ENCODE measurements around the gene TMEM270. TPM values are rescaled to one million over a fixed set of nuclear protein-coding genes. Genes with fewer than 3 reads are reported as not detected.

The TMEM270 gene
- total RNA-seq, 1 donor from 2014 or later, result not detected

DNA sequence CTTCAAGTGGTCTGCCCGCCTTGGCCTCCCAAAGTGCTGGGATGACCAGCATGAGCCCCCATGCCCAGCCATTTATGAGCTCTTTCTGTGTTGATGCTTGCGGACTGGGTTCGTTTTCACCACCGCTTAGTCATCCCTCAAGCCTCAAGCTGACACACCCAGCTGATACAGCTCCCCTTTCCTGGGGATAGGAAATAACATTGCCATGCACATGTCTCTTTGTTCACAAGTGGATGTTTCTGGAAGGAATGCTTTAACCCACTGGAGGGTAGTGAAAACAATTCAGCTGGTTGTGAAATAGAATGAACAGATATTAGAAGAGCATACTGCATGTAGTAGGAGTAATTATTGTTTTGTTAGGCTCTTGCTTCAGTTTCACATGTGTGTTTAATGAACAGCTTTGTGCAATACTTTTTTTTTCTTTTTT lies 10.2 kb upstream of the TMEM270 start:
- peak; percentile 72 for ATAC-seq
- intact Hi-C loops (cut with DNase I), result no loop called here

DNA sequence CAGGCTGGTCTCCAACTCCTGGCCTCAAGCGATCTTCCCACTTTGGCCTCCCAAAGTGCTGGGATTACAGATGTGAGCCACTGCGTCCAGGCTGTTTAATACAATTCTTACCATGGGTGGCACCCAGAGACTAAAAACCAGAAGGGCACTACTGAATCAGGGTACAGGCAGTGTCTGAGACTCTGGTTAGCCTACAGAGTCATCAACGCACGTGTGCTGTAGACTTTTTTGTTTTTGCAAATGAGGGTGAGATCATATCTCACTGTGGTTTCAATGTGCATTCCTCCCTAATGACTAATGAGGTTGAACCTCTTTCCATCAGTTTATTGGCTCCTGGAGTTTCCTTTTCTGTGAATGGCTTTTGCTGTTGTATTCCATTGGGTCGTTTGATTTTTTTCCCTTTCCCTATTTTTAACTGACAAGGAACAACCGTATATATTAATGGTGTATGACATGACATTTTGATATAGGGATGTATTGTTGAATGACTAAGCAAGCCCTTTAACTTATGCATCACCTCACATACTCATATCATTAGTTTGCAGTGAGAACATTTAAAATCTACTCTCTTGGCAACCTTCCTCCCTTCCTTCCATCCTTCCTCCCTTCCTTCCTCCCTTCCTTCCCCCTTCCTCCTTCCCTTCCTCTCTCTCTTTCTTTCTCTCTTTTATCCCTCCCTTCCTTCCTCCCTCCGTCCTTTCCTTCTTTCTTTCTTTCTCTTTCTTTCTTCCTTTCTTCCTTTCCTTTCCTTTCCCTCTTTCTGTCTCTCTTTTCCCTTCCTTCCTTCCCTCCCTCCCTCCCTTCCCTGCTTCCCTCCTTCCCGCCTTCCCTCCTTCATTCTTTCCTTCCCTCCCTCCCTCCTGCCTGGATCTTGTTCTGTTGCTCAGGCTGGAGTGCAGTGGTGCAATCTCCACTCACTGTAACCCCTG lies 9.3 kb upstream of the TMEM270 start:
- intact Hi-C loops (cut with DNase I), result no loop called here
- ATAC-seq, result peak; percentile 49

More for the DNA sequence above, 10.2 kb upstream of the TMEM270 start:
- DNase-seq (ENCODE audit: missing footprints), result no peak

DNA sequence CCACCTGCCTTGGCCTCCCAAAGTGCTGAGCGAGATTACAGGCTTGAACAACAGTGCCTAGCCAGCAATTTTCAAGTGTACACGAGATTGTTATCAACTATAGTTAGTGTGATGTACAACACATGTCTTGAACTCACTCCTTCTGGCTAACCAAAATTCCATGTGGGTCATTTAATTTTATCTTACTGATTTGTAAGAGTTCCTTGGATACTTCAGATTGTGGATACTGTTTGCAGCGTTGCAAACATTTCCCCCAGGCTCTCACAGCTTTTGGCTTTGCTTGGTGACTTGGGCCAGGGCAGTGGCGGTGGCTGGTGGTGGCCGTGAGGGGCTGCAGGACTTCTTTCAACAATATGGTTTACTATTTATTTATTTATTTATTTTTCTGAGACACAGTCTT lies 8.5 kb upstream of the TMEM270 start:
- intact Hi-C loops (cut with DNase I), result no loop called here
- no peak for DNase-seq (ENCODE audit: missing footprints)
- no peak for ATAC-seq

More for the DNA sequence above, 9.3 kb upstream of the TMEM270 start:
- no peak for DNase-seq (ENCODE audit: missing footprints)

DNA sequence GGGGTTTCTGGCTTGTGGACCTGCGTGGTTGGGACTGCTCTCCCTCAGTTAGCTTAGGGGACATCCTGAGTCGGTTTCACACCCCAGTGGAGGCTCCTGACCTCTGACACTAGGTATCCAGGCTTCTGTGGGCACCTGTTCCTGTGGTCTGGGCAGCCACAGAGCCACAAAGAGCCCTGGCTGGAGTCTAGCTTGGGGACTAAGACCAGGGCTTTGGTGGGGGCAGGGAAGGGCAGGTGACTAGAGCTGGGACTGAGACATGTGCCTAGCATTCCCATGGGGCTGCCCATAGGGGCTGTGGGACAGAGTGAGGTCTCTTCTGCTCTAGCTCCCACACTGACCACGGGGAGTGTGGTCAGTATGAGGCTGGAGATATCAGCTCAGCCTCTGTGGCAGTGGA lies 4.0 kb upstream of the TMEM270 start:
- no peak for DNase-seq (ENCODE audit: missing footprints)
- intact Hi-C loops (cut with DNase I), result loop anchor here (5.0 kb wide), 1 partner anchor 250 kb away; no protein-coding TSS in a partner anchor

DNA sequence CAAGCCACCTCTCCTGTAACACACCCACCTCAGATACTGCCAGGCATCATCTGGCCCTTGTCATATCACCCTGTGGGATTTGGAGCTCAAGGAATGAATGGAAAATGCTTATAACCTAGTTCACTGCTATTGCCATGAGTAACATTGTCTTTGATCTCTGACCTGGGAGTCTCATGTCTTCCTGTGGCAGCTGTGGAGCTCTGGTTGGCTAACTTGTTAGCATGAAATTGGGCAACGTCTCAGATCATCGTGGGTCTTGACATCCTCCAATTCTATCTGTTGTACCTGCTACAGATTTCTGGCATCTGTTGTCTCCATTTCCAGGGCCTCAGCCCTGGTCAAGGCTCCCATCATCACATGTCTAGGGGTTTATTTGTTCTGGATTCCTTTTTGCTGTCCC lies 2.2 kb upstream of the TMEM270 start:
- no peak for ATAC-seq
- no peak for DNase-seq (ENCODE audit: missing footprints)
- intact Hi-C loops (cut with DNase I), result loop anchor here (5.0 kb wide), 1 partner anchor 252 kb away; no protein-coding TSS in a partner anchor

More for the DNA sequence above, 4.0 kb upstream of the TMEM270 start:
- no peak for ATAC-seq

DNA sequence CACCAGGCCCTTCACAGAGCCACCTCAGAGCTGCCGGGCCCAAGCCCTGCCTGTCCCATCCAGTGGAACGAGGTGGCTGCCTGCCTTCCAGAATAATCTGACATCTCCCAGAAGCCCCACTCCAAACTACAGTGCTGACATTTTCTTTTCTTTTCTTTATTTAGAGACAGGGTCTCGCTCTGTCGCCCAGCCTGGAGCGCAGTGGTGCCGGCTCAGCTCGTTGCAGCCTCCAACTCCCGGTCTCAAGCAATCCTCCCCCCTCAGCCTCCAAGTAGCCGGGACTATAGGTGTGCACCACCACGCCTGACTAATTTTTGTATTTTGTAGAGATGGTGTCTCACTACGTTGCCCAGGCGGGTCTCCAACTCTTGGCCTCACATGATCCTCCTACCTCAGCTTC lies 346 bp downstream of the TMEM270 start:
- intact Hi-C loops (cut with DNase I), result loop anchor here (10.0 kb wide), 2 partner anchors 313 to 543 kb away; partner anchors contain the start of gene EIF4H
- no peak for DNase-seq (ENCODE audit: missing footprints)
- no peak for ATAC-seq

DNA sequence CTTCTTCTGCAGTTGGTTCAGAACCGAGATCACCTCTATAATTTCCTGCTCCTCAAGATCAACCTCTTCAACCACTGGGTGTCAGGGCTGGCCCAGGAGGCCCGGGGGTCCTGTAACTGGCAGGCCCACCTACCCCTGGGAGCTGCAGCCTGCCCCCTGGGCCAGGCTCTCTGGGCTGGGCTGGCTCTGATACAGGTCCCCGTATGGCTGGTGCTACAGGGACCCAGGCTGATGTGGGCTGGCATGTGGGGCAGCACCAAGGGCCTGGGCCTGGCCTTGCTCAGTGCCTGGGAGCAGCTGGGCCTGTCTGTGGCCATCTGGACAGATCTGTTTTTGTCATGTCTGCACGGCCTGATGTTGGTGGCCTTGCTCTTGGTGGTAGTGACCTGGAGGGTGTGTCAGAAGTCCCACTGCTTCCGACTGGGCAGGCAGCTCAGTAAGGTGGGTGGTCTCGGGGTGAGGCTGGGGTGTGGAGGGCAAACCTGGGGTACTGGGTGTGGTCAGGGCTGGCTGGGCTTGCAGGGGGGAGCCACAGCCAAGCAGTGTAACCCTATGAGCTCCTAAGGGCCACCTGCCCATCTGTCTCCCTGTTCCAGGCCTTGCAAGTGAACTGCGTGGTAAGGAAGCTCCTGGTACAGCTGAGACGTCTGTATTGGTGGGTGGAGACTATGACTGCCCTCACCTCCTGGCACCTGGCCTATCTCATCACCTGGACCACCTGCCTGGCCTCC lies 4.2 kb downstream of the TMEM270 start:
- intact Hi-C loops (cut with DNase I), result loop anchor here (10.0 kb wide), 2 partner anchors 310 to 540 kb away; partner anchors contain the start of gene EIF4H
- DNase-seq (ENCODE audit: missing footprints) (no peak), ATAC-seq (no peak)

DNA sequence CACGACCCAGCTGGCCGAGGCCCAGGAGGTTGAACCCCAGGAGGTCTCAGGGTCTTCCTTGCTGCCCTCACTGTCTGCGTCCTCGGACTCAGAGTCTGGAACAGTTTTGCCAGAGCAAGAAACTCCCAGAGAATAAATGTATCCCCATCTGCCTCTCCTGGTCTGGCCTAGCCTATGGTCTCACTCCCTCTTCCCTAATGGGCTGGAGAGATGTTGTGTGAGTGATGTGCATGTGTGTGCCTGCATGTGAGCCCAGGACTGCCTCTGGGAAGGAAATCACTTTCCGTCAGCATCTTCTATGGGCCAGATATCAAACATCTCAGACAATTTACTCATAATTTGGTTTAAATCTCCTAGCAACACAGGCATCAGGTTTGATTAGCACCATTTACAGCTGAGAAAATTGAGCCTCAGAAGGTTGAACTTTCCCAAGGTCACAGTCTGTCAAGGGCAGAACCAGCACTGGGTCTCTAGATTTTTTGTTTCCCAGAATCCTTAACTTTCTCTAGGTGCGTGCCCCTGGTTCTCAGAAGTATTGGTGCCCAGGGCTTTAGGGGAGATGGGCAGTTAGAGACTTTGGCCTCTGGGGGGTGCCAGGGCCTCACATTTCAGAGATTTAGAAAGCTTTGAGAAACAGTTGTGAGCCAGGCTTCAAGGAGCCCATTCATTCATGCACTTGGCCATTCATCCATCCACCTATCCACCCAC lies 4.9 kb downstream of the TMEM270 start:
- intact Hi-C loops (cut with DNase I), result loop anchor here (2.0 to 10.0 kb wide), 3 partner anchors 113 to 539 kb away; partner anchors contain the start of gene EIF4H
- ATAC-seq (peak; percentile 76), DNase-seq (ENCODE audit: missing footprints) (no peak)

DNA sequence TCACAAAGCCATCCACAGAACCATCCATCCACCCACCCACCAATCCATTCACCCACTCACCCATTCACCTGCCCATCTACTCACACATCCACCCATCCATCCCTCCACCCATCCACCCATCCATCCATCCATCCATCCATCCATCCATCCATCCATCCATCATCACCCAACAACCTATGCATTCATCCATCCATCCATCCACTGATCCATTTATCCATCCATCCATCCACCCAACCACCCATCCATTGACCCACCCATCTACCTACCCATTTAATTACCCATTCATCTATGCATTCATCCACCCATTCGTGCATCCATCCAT lies 5.4 kb downstream of the TMEM270 start:
- intact Hi-C loops (cut with DNase I), result loop anchor here (2.0 to 10.0 kb wide), 3 partner anchors 112 to 538 kb away; partner anchors contain the start of gene EIF4H
- no peak for DNase-seq (ENCODE audit: missing footprints)
- ATAC-seq, result no peak

DNA sequence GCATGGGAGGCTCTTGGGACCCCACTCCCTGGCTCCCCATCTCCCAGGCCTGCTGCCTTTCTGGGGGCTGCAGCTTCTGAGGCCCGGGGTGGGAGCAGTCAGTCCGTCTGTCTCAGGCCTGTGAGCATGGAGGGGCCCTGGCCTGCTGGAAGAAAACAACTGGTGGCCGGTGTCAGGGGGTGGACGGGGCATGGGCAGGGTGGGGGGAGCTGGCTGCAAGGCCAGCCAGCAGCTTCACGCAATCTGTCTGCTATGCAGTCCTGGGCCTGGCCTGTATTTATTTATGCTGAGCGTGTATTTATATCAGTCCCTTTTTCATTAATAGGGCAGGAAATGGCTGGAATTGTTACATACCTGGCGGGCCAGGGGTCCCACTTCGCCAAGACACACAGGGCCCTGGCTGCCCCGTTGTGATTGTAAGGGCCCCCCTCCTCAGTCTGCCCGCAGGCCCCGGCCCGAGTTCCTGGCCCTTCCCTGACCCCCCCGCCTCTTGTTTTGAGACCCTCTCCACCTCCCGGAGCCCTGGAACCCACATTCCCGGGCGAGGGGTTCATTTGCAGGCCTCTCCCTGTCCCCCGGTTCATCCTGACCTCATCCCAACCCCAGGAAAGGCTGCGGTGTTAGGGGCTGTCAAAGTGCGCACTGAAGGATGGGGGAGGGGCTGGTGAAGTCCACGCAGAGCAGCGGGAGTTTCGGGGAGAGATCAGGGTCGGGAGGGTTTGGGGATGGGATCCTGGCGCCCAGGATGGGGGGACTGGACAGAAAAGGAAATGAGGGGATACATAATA lies 8.2 kb downstream of the TMEM270 start:
- intact Hi-C loops (cut with DNase I), result loop anchor here (2.0 to 10.0 kb wide), 3 partner anchors 158 to 536 kb away; partner anchors contain the start of gene EIF4H
- DNase-seq (ENCODE audit: missing footprints), result no peak
- no peak for ATAC-seq

DNA sequence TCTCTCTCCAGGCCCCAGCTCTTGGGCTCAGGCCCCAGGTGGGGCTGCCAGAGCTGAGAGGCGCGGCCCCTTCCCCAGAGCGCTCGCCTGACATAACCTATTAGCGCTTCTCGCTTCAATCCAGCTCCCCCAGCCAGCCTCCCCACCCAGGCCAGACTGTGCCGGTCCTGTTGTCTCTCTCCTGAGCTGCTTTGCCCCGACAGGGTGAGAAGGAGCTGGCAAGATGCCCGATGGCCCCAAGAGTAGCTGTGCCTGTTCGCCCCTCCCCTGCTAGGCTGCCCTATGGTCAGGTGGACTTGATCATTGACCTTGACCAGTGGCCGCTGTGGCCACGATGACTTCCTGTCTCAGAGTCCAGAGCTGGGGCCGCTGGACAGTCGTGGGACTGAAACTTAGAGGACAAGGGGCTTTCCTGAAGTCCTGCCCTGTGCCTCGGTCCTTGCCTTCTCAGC lies 9.1 kb downstream of the TMEM270 start:
- intact Hi-C loops (cut with DNase I), result no loop called here
- no peak for ATAC-seq
- no peak for DNase-seq (ENCODE audit: missing footprints)

DNA sequence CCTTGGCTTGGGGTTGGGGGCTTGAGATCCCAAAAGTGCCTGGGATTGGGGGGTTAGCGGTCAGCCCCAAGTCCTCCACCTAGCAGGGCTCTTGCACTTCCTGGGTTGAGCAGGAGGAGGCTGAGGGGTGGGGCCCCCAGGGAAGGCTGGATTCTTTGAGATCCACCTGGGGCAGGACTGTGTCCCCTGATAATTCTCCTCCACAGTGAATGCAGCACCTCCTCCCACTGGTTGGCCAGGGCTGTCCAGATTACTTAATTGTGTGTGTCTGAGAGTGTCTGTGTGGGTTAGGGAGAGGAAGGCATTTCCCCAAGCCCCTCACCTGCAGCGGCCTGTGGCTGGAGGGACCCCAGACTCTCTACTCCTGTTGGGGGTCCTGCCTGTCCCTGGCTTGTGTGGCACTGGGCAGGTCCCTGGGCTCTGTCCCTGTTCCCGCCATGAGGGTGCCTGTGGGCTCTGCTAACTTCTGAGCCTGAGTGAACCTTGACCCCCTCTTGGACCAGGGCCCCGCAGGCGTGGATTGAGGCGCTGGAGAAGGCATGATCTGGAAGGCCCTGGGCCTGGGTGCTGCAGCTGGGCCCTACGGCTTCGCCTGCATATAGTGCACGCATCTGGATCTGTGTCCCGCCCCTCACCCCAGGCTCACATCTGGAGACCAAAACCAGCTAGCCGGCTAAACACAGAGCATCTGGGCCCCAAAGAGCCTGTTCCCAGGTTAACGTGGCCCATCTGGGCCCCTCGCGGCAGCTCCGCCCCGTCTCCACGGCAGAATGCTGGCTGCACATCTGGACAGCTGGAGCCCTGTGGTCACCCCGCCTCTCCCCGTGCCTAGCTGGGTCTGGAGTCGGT lies 10.4 kb downstream of the TMEM270 start:
- ATAC-seq, result peak; percentile 40
- intact Hi-C loops (cut with DNase I), result no loop called here

DNA sequence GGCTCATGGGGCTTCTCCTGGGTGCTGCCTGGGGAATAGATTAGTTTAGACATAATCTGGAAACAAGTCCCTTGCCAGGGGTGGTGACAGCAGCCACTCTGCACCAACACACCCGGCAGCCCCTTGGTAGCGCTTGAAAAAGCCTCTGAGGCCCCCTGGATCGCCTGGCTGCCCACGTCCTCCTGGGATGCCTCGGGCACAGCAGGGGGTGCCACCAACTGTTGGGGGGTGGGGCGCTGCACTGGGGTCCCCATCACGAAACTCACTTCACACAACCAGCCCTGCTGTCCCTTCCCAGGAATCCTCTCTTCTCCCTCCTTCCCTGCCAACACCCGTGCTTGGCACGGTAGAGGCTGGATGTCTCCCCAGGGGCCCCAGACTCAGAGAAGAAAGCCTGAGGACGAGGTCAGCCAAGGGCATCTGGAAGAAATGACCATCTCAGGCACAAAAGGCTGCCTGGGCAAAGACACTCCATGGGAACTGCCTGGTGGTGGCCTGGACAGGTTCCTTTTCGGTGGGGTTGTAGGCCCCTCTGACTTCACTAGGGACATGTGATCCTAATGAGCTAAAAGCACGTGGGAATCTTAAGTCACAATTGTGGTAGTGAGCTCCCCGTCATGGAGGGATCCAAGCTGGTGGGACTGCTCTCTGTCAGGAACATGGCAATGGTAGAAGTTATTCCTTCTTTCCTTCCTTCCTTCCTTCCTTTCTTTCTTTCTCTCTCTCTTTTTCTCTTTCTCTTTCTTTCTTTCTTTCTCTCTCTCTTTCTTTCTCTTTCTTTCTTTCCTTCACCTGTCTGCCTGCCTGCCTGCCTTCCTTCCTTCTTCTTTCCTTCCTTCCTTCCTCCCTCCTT lies 11.3 kb downstream of the TMEM270 start:
- ATAC-seq, result no peak
- no peak for DNase-seq (ENCODE audit: missing footprints)
- intact Hi-C loops (cut with DNase I), result no loop called here

More for the DNA sequence above, 10.4 kb downstream of the TMEM270 start:
- DNase-seq (ENCODE audit: missing footprints), result no peak

DNA sequence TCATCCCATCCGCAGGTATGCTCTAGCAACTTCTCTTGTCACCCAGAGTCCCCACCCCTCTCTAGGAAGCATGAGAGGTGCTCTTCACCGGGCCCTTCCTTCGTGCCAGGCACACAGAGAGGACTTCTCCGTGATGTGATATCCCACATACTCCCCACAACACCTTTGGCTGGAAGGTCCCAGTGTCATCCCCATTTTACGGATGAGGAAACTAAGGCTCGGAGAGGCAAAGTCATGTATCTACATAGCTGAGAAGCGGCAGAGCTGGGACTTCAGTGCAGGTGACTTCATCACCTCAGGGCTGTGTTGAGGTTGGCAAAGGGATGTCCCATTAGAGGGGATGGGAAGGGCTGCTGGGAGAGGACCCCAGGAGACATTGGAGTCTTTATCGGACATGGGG lies 15.4 kb downstream of the TMEM270 start:
- ATAC-seq, result no peak
- intact Hi-C loops (cut with DNase I), result no loop called here
- no peak for DNase-seq (ENCODE audit: missing footprints)

DNA sequence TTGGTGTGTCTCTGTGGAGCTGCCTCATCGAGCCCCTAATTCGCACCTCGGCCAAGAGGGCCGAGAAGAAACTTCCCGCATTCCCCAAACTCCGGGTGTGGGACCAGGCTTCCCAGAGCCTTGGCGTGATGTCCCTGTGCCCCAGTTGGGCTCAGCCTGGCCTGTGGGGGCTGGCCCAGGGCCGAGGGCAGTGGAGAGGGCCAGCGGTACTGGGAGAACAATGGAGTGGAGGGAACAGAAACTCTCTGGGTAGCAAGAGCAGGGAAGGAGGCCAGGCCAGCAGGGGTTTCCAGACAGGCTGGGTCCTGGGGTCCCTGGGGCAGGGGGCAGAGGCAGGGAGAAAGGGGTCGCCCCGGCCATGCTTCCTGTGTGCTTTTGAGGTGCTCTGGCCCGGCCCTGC lies 16.0 kb downstream of the TMEM270 start:
- DNase-seq (ENCODE audit: missing footprints) (no peak), ATAC-seq (no peak)
- intact Hi-C loops (cut with DNase I), result no loop called here

DNA sequence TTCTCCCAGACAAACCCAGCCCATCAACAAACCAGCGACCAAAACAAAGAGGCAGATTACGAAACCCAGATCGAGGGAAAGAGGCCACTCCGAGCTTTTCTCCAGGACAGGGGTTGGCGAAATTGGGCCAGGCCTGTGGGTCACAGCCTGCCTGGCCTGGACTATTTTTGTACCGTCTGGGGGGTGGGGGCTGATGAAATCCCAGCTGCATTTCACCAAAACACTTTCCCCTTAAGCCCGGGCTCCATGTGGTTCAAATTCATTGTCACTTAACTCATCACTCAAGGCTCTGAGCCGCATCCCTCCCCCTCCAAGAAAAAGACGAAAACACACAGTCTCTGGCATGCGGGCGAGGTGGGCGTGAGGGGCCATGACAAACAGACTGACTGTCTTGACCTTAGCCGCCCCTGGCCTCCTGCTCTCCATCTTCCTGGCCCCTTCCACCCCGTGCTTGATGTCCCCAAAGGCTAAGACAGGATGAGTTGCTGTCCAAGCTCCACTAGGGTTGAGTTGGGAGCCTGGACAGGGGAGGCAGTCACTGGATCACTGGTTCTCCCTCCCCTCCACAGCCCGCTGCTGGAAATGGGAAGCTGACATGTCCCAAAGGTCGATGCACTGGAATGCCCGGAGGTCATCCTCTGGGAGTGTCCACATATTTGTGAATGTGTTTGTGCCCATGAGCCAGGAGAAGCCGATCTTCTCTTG lies 19.2 kb downstream of the TMEM270 start:
- DNase-seq (ENCODE audit: missing footprints), result no peak
- intact Hi-C loops (cut with DNase I), result loop anchor here (5.0 kb wide), 1 partner anchor 147 kb away; the partner anchor contains the start of gene ELN
- ATAC-seq, result peak; percentile 84

All from Right ventricle myocardium inferior (tissue), 1 donor.